HuH-7.5 (cell line): ENCODE data around the gene CST9.
"Not testable (repeated sequence)": the region's sequence is repeated elsewhere in the genome, so short reads cannot be mapped to it uniquely, and the experiment has no call there.

Experiments
- DNase-seq: peaks from one replicate; pipeline ENCODE4 v3.0.0; 2011; ENCODE audit warnings: low spot score

CST9 gene

DNA sequence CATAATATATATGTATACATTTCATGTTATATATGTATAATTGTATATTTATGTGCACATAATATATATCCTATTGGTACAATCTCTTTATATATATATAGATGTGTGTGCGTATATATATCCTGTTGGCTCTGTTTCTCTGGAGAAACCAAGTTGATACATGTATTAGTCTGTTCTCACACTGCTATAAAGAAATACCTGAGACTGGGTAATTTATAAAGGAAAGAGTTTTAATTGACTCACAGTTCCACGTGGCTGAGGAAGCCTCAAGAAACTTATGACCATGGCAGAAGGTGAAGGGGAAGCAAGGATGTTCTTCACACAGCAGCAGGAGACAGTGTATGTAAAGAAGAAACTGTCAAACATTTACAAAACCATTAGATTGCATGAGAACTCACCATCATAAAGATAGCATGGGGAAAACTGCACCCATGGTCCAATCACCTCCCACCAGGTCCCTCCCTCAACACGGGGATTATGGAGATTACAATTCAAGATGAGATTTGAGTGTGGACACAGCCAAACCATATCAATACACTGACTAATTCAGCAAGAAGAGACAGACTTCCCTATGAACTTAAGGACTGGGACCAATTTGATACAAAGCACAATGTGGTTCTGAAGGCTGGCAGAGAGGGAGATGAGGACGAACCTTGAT is 18.1 kb upstream of the CST9 start:
- DNase-seq = no peak

- DNase-seq = no peak
Measured at GRCh38 chr20:23622839-23623343, 17.2 kb upstream of the CST9 start.

DNA sequence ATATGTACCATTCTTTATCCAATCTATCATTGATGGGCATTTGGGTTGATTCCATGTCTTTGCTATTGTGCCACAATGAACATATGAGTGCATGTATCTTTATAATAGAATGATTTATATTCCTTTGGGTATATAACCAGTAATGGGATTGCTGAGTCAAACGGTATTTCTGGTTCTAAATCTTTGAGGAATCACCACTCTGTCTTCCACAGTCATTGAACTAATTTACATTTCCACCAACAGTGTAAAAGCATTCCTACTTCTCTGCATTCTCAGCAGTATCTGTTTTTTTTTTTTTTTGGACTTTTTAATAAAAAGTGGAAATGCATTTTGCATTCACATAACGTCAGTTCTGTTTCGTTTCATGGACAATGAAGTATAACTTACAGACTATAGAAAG is 16.7 kb upstream of the CST9 start:
- not testable (repeated sequence) for DNase-seq

GRCh38 chr20:23620670-23621386 is 15.1 kb upstream of the CST9 start:
- DNase-seq = not testable (repeated sequence)

DNA sequence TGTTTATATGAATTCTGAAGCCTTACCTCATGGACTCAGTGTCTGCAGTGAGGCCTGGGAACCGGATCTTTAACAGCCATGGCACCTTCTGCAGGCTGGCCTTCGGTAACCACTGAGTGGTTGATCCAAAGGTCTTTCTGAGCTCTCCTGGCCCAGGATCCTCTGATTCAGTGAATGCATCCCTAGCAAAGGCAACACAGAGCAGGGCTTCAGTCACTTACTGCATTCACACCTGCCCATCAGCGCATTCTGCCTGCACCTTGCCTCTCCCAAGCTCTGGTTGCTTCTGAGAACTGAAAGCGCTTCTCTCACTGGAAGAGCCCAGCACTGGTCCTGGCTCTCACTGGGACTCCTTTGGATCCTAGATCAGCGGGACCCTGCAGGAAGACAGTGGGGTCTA is 8.4 kb upstream of the CST9 start:
- DNase-seq = no peak

GRCh38 chr20:23613676-23614075 is 8.0 kb upstream of the CST9 start:
- DNase-seq = no peak

DNA sequence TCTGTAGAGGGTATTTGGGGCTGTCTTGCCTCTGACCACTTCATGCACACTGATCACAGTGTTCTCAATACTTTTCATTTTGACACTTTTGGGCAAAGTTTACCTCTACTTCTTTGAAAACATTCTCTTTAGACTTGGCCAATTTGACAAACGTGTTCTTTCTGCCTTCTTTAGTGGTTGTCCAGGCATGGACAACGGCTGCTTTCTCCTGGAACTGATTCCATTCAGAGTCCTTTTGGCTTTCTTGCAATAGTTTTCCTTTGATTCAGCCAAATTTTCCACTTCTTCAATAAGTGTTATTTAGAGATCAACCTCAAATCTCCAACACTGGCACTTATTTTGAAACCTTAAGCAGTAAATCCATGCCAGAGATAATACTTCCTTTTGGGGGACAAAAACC is 6.7 kb upstream of the CST9 start:
- DNase-seq = no peak

DNA sequence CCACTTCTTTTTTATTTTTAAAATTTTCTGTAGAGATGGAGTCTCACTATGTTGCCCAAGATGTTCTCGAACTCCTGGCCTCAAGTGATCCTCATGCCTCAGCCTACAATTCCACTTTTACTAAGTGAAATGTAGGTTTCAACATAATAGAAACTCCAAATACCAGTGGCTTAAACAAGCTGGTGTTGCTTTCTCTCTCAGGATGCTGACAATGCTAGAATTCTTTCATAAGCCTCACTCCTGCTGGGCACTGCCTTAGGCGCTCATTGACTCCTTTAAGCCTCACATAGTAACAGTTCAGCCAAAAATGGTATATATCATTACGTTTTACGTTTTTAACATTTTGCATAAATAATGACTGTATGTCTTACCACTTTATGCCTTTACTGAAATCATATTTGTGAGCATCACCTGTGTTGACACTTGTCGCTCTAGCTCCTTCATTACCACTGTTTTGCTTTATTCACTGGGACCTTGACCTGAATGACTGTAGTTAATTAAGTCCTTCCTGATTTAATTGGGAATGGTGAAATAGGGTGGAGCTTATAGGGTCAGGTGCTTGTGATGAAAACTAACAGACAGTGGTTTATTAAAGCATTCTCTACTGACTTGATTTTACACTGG is 3.9 kb upstream of the CST9 start:
- no peak for DNase-seq

GRCh38 chr20:23608251-23608846 is 2.6 kb upstream of the CST9 start:
- DNase-seq = no peak

DNA sequence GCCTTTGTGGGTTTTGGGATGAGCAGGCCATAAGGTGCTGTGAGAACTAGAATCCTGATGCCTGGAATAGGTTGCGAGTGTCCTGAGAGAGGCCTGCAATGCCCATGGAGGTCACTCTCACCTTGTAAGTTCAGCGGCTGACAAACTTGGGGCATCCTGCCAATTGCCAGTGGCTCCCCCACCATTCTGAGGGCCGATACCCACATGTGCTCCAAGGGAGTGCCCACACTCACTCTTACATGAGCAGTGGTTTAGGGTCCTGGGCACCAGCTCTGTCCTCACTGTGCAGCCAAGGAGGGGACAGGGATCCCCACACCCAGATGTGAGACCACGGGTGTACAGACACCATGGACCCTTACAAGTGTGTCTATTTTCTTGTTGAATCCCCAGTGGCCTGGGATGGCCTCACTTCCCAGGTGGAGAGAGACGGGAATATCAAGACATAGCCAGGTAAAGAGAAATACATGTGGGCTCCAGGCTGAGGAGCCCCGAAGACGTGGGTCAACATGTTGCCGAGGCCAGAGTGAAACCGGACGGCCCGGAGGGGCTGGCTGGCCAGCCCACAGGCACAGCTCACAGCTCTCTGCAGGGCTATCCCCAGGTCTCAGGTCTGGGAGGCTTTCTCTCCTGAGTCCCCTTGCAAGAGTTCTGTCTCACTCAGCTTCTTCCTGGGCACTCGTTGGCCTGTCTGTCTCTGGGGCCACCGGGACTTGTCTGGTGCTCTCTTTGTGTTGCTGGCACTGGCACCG is 2.0 kb upstream of the CST9 start:
- DNase-seq = no peak

DNA sequence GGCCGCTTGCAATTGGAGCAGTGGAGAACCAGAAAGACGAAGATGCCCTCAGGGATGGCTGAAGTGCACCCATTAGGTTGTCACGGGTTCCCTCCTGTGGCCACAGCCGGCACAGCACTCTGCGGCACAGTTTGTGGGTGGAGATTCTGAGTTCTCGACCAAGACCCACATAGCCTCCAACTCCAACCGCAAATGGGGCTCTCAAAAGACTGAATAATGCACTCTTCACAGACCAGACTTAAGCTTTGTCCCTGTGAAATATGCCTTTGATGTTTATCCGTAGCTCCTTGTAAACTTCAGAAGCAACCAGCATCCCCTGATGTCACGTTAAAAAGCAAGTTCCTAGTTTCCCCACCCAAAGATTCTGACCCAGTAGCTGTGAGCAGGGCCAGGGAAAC is 934 bp upstream of the CST9 start:
- DNase-seq = peak; percentile 83

DNA sequence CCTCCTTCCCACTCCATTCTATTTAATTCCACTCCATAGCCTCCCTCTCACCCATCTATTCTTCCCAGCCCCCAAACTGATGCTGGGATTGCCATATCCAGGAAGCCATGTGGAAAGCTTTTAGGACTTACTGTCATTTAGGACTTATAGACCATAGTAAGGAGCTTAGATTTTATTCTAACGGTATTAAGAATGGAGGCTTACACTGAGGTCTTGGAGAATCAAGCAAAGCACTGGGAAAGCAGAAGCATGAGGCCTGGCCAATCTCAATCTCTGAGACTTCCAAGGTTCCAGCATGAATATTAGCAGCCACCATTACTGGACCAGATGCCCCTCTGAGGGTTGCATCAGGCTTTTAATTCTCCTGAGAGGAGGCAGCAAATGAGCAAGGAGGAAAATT is 1.4 kb downstream of the CST9 start:
- DNase-seq = no peak

DNA sequence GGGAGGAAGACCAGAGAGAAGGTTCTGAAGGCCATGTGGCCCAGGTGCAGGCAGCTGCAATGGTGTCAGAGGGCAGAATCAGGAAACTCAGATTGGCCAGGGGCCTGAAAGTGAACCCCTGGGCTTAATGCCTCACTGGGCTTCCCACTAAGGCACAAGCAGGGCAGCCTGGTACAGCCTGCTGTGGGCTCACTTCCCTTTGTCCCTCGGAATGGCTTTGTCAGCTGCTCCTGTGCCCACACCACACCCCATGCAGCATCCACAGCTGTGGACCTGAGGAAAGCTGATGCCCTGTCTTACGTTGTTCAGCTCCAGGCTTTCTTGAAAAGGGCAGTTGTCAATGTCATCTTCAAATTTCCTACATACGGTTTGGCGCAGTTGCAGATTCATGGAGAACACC is 2.4 kb downstream of the CST9 start:
- no peak for DNase-seq

- no peak for DNase-seq
Measured at GRCh38 chr20:23602699-23603098, 3.0 kb downstream of the CST9 start.

DNA sequence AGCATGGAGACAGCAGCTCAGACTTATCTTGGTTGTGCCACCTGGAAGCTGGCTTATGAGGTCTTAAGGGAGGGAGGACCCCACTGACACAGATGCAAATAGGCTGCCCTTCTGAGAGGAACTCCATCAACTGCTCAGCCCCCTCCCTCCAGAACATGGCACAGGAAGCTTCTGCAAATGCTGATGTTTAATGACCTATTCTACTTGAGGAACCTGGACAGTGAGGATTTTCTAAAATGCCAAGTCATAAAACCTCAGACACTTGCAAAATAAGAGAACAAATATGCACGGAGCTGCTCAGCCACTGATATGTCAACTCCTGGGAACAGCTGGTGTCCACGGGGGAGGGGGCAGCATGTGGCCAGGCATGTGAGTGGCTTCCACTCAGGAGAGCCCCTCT is 3.5 kb downstream of the CST9 start:
- no peak for DNase-seq

DNA sequence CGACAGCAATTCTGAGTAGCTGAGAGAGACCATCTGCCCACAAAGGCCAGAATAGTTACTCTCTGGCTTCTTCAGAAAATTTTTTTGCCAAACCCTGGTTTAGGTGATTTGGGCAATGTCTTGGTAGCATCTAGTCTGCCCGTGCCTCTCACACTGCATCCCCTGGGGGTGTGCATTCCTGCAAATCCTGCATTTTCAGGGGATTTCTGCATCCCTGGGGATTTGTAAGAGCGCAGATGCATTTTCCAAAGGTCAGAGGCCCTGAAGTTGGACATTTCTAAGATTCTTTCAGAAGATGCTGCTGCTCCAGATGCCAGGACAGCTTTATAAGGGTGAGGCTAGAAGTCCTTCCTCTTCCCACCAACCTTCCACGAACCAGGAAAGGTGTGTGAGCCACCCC is 4.0 kb downstream of the CST9 start:
- no peak for DNase-seq

DNA sequence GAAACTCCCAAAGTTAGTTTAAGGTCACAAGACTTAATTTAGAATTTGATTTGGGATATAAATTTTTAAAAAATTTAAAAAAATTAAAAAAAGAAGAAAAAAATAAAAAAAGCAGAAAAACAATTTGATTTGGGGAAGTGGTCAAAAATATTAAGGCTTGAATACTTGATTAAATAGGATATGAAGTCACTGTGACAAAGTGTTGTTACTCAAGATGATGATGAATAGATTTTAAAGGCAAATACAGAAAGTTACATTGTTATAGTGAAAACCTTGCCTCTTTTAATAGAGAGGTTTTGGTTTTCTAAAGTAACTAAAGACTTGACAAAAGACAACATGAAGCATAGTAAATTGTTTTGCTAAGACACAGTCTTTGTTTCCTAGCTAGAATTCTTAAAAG is 7.2 kb downstream of the CST9 start:
- no peak for DNase-seq

DNA sequence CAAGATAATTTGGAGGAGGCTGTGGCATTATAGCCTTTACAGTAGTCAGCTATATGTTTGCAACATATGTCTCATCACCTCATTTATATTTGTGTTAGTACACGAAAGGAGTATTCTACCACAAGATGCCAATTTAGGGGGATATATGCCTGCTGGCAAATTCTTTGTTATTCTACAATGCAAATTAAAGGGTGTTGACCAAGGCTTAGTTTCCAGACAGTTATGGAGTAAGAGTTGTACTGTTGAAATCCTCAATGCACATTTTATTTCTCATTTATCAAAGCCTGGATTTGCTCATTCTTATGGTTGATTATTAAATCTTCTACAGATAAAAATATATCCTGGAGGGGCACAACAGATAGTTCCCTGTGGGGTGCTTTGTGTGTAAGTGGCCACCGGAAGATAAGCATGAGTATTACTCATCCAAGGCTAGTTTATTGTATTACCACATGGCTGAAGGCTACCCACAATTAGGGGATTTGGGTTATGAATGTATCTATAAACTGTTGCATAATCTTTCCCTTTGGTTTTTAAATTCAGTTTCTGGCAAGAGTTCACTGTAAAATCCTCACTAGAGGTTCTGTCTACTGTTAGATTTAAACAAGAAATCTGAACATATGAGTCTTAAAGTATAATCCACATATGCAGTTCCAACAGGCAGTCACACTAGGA is 9.0 kb downstream of the CST9 start:
- DNase-seq = no peak

DNA sequence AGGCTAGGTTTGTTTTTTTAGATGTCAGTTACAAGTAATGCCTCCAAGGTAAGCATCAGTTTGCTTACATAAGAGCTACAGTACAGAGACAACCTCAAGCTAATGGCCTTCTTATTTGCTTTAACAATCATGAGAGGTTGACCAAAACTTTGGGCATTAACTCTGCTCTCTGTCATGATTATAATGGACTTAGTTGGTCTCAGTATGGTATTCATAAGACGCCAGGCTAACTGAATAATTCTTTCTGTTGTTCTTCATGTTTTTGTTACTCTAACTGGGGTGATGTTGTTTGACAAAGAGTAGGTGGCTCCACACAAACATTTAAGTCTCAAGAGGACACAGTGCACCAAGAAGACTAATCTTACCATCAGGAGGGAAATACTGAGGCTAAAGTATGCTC is 9.8 kb downstream of the CST9 start:
- DNase-seq = no peak

- DNase-seq = no peak
Measured at GRCh38 chr20:23588434-23589403, 17.0 kb downstream of the CST9 start.
